ENCODE measurements around the gene JAZF1.

Gene JAZF1

GRCh38 chr7:27999829-28000228 lies 180.8 kb downstream of the JAZF1 start:
- peak; percentile 87 for DNase-seq

GRCh38 chr7:27998382-27998781 lies 182.2 kb downstream of the JAZF1 start:
- DNase-seq = no peak

DNA sequence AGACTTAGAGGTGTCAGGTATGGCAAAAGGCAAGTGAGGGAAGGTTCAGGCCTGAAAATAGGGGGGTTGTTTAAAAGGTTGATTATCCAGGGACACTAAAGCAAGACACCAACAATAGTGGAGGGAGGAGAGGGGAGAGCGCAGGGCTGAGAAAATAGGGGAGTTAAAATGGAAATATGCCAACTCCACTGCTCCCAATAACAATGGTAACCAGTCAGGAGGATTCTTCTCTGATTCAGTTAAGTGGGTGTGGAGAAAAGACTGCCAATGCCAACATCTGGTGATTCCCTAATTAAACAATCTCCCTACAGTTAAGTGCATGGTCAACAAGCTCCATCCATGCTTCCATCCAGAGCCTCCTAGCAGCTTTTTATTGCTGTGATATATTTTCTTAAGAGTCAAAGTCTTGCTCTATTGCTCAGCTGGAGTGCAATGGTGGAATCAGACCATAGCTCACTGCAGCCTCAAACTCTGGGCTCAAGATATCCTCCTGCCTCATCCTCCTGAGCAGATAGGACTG lies 183.3 kb downstream of the JAZF1 start:
- no peak for DNase-seq

DNA sequence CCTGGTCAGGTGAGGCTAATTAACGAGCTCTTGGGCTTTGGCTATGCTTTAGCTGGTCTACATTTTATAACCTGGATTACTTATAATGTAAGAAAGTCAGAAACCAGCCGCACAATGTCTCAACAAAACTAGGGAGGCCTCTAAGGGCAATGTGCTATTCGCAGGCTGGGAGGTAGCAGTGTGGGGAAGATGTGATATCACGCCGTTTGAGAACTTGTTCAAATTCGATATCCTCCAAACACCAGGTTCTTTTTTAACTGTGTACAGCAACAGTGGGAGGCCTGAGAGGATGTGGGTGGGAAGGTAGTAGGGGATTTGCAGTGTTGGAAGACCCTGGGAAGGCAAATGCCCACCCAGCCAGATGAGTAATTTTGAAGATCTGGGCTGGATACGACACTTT lies 184.5 kb downstream of the JAZF1 start:
- no peak for DNase-seq

DNA sequence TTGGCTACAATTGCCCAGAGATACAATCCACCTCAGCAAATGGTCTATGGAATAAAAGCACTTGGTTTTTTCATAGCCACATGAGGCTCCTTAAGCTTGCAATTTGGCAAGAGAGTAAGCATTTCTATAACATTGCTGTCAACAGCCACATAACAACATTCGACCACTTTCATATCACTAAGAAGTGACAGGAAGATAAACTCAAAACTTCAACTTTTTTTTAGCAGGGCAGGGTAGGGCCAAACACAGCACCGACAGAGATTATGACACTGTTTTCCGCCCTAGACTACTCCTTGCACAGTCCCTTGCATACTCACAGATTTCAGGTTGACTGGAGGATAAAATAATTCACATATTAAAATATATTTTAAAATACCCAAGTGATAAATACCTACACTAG lies 185.4 kb downstream of the JAZF1 start:
- DNase-seq = no peak

DNA sequence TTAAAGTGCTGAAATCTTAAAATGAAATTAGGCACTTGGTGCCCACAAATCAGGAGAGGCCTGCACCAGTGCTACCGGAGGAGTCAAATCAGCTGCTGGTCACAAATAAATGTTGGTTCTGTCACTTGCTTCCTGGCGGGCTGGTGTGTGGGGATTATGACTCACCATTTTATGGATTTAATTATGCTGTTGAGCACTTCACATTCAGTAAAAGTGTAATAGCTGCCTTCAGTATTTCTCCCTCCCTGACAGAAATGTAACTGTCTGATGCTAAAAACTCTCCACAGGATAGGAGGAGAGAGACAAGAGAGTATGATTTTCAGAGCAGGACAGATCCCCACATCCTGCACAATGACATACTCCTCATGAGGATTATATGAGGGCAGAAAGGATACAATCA lies 186.0 kb downstream of the JAZF1 start:
- peak; percentile 16 for DNase-seq

- DNase-seq = peak; percentile 12
Observed at GRCh38 chr7:27992755-27993493, 187.7 kb downstream of the JAZF1 start.

DNA sequence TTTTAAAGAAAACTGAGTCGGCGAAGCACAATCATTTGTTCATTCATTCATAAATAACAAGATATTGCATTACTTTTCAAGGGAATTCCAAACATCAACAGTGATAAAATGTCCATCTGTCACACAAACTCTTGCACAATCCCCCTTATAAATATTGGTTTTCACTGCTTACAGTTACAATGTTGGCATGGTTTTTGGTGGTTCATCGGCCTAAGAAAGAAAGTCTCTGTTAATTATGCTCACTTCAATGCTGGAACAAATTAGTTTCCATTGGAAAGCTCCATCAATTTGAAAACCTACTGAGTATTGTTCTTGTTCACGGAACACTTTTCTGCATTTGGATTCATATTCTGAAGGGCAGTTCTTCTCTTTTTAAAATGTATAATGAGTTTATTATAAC lies 188.5 kb downstream of the JAZF1 start:
- no peak for DNase-seq

- DNase-seq = no peak
Observed at GRCh38 chr7:27991006-27991528, 189.5 kb downstream of the JAZF1 start.

DNA sequence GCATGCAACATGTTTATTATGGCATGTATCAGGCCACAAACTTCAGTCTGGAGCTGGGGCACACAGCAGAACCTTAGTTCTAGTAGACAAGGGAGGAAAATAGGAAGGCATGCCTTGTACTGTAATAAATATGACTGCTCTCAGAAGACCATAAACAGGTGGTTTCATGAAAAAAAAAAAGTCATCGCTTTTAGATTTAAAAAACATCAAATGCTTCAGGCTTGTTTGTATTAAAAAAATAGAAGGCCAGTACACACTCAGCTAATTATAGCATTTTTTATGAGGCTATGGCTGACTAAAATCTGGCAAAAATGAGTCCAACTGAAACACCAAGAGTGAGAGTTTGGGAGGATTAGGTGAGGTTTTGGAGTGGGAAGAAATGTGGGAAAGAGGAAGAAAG lies 204.1 kb downstream of the JAZF1 start:
- no peak for DNase-seq

DNA sequence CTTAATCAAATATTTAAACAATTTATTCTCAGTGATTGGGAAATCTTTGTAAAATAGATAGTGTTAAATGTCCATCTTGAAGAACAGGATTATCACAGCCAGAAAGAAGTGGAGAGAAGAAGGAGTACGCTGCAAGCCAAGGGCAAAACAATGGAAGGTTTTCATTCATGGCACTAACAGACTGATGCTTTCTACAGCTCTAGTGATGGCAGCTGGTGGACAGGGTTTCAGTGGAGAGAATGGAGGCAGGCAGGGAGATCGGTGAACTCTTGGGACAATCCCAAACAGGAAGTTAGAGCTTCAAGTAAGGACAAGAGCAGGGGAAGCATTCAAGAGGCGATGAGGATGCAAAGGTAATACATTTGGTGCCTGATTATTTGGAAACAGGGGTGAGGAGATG lies 207.0 kb downstream of the JAZF1 start:
- DNase-seq = no peak

DNA sequence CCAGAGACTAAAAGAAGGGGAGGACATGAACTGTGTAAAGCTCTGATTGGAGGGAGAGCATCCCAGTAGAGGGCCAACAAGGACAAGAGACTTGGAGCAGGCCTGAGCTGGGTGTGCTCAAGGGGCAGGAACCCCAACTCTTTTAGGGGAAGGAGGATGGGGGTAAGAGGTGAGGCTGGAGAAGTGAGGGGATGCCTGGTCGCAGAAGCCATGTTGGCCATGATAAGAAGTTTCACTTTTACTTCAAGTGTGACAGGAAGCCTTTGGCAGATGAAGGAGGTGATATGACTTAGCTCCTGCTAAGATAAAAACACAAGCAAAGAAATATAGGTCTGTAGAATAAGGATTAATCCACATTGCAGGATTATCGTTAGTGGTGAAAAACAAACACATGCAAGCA lies 208.3 kb downstream of the JAZF1 start:
- no peak for DNase-seq

GRCh38 chr7:27971171-27971812 lies 209.3 kb downstream of the JAZF1 start:
- DNase-seq = no peak

DNA sequence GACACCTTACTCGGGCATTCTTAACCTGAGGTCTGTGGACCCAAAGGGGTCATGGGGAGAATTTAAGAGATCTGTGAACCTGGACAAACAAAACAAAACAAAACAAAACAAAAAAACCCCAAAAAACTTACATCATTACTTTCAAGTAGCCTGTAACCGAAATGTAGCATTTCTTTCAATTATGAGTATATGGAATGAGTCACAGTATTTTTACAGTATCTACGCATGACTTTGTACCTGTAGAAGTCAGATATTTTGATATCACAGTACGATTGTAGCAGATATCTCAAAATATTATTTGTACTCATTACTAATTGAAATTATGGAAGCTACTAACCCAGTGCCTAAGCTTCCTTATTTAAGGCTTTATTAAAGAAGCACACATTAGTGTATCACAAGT lies 210.2 kb downstream of the JAZF1 start:
- DNase-seq = no peak

DNA sequence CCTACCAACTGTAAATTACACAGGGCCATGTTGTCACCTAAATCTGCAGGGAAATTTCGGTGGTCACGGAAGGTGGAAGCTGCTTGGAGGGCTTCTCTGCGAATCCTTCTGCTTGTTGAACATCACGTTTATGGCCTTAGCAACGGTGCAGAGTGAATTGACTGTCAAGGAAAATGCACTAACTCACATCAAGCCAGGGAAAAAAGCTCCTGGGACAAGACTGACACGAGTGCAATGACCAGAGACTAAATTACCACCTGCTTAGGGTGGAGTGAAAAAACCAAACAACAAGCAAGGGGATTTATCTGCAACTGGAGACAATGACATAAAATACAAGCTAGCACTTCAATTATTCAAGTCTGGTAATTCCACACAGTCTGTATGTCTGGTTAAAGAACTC lies 211.2 kb downstream of the JAZF1 start:
- no peak for DNase-seq

DNA sequence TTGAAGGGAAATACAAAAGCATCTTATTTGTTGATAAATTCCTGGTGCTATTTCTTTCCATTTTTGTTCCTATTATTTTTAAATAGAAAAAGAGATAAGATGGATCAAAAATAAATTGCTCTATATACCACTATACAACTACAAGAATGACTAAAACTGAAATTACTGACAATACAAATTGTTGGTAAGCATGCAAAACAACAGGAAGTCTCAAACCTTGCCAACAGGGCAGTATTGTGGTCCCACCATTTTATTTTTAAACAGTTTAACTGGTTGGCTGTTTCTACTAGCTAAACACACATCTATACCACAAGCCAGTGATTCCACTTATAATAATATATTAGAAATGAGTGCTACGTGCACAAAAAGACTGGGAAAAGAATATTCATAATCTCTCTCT lies 213.0 kb downstream of the JAZF1 start:
- DNase-seq = no peak

- DNase-seq = no peak
Observed at GRCh38 chr7:27966219-27966780, 214.3 kb downstream of the JAZF1 start.

DNA sequence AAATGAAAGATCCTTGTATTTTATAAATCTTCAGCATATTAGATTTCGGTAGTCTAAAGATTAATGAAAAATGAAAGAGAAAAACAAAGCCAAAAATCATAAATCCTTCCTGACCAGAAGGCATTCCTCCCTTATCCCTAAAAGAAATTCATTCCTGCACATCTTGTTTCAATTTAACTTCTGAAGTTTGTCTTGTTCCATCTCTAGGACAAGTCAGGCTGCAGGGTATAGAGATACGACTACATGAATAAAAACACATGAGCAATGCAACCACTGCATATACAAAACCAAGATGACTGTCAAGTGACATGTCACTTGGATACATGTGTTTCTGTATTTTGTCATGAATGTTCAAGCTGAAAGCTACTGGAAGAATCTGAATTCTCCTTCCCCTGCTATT lies 214.9 kb downstream of the JAZF1 start:
- no peak for DNase-seq

DNA sequence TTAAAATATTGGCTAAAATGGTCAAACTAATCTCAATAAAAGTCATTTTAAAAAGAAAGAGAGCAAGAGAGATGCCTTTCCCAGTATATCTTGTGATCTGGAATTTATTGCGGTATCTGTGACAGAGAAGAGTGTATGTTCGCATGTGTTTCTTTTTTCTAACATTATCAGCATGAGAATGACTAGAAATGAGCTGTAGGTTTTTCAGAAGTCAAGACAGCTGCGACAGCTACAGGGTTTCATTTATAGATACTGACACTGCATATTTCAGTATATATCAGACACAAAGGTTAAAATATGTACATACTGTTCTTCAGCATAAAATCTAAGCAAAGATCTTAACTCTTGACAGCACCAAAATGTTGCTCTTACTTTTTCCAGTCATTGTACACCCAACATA lies 215.8 kb downstream of the JAZF1 start:
- DNase-seq = no peak

GRCh38 chr7:27963056-27963455 lies 217.5 kb downstream of the JAZF1 start:
- DNase-seq = no peak

- DNase-seq = no peak
Observed at GRCh38 chr7:27962273-27962672, 218.3 kb downstream of the JAZF1 start.

DNA sequence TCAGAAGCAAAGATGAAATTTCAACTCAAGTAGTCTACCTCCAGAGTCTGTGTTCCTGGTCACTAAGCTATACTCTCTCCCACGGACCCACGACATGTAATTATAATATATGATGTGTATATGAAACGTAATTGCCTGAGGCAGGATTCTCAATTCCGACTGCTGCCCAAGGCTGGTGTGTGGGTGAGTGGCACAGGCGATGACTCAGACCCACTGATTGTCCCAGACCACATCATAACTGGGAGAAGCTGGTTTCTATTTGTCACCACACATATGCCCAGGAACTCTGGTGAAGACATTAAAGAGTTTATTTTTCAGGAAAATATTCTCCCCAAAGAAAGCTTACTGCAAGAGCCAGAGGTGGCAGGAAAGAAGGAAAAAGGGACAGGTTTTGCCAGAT lies 219.3 kb downstream of the JAZF1 start:
- DNase-seq = no peak

- no peak for DNase-seq
Observed at GRCh38 chr7:27960415-27960814, 220.2 kb downstream of the JAZF1 start.

GRCh38 chr7:27958933-27959548 lies 221.6 kb downstream of the JAZF1 start:
- DNase-seq = no peak
